Right renal pelvis (tissue), 4 donors: ENCODE data around the gene MBOAT2. TPM values are rescaled to one million over a fixed set of nuclear protein-coding genes. Genes with fewer than 3 reads are reported as not detected.
A peak's percentile ranks its signal among the peaks of the same experiment; 100 is the strongest.
"Not testable (repeated sequence)": the region's sequence is repeated elsewhere in the genome, so short reads cannot be mapped to it uniquely, and the experiment has no call there.

ENCODE experiments used
- DNase-seq, 4 donors: peaks; one replicate each; pipeline ENCODE4 v3.0.0-alpha.2; 2013; ENCODE audit warnings: low read depth in 4 of 4, low spot score in 3 of 4, missing footprints in 1 of 4
- polyA plus RNA-seq, 4 donors: library from polyadenylated mRNA; unstranded; fragments of 120-200 nt; gene quantifications; one replicate each; pipeline ENCODE4 v1.2.1, GENCODE V29; 2013; ENCODE audit not compliant: insufficient read length in 4 of 4

MBOAT2 gene
- polyA plus RNA-seq, 4 donors, result 54.8 to 70.2 (median 65.4) TPM

DNA sequence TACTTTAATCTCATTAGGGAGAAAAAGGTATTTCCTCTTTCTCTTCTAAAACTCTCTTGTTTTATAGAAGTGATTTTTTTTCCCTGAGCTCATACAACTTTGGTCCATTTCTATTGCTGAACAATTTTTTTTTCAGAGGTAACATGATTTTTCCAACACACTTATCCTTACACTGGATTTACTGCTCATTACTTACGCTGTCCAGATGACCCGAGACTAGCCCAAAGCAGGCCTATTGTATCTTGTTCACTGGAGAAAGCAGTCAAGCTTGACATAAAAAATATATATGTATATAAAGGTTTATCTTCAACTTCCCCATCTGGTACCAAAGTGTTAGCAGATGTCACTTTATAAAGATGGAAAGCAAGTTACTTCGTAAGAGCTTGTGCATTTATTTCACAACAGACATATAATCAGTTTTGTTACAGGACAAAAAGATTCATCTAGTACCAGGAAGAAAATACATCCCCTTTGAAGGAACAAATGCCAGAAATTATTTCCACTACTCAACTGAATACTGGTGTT, 95.7 kb downstream of the MBOAT2 start:
- no peak for DNase-seq

DNA sequence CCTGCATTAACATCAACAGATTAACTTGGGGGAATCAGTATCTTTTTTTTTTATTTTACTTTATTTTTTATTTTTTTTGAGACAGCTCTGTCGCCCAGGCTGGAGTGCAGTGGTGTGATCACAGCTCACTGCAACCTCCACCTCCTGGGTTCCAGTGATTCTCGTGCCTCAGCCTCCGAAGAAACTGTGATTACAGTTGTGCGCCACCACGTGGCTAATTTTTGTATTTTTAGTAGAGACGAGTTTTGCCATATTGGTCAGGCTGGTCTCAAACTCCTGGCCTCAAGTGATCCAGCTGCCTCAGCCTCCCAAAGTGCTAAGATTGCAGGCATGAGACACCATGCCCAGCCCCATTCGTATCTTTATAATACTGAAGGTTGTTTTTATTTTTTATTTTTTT, 99.6 kb downstream of the MBOAT2 start:
- not testable (repeated sequence) for DNase-seq

DNA sequence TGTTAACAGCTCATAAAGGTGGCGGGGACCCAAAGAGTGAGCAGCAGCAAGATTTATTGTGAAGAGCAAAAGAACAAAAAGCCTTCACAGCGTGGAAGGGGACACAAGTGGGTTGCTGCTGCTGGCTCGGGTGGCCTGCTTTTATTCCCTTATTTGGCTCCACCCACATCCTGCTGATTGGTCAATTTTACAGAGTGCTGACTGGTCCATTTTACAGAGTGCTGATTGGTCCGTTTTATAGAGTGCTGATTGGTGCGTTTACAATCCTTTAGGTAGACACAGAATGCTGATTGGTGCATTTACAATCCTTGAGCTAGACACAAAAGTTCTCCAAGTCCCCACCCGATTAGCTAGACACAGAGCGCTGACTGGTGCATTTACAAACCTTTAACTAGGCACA, 100.7 kb downstream of the MBOAT2 start:
- DNase-seq, result not testable (repeated sequence)

DNA sequence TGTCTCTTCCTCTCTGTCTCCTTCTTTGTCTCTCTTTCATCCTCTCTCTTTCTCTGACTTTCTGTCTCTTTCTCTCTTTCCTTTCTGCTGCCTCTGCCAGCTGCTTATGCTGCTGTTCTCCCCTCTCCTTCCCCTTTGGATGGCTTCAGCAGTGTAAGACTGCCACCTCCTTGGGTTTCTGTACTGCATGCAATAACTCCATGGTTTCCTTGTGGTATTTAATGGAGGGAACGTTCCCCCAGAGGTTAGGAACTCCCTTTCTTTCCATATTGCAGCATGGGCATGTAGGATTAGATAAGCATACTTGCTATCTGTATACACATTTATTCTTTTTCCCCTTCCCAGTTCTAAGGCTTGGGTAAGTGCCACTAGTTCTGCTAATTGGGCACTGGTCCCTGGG, 106.3 kb downstream of the MBOAT2 start:
- DNase-seq, result not testable (repeated sequence)

- DNase-seq, result not testable (repeated sequence)
Observed at GRCh38 chr2:8896671-8897070, 106.8 kb downstream of the MBOAT2 start.

GRCh38 chr2:8895087-8895912, 108.2 kb downstream of the MBOAT2 start:
- DNase-seq, result not testable (repeated sequence)

DNA sequence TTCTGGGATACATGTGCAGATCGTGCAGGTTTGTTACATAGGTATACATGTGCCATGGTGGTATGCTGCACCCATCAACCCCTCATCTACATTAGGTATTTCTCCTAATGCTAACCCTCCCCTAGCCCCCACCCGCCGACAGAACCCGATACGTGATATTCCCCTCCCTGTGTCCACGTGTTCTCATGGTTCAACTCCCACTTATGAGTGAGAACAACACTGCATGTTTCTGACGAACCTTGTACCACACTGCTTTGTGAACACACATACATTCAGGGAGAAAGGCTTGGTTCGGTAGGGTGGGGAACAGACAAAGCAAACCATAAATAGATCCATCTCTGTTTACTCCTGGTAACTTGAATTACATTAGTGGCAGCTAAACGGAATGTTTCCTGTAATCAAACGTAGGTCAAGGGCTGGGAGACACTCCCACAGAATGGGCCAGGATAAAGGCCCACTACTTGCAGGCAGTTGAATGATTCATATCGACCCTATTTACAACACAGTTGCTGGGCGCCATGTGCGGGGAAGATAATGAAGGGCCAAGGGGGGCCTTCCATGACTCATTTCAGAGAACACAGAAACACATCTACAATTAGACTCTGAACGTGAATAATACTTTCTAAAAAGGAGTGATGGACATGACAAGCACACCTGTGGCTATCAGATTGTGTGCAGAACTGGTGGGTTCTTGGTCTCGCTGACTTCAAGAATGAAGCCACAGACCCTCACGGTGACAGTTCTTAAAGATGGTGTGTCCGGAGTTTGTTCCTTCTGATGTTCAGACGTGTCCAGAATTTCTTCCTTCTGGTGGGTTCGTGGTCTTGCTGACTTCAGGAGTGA, 109.3 kb downstream of the MBOAT2 start:
- DNase-seq, result no peak

- no peak for DNase-seq
Observed at GRCh38 chr2:8893474-8893873, 110.0 kb downstream of the MBOAT2 start.

DNA sequence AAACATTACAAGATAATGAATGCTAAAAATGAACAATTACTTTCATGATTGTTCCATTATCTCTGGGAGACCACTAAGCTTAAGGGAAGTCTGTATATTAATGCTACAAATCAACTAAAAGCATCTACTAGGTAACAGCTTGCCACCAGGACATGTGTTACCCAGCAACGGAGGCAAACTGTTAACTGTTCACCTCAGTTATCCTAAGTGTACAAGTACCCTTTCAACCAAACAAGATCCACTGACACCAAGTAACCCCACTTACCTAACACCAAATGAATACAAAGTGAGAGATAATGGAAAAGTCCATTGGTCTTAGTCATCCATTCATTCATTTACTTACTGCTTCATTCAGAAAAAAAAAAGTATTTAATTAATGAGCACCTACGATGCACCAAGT, 111.4 kb downstream of the MBOAT2 start:
- no peak for DNase-seq

DNA sequence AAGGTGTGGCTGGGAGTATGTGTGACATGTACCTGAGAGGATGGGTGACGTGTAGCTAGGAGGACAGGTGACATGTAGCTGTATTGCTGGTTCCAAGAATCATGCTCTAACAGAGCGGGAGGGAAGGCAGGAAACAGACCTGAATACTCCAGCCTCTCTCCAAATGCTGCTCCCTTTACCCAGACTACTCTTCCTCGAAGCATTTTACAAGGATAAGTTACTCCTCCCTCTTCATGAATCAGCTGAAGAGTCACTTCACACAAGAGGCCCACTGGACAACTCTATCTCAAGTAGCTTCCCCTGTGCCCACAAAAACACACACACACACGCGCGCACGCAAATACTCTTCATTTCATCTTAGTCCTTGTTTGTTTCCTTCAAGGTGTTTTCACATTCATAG, 113.5 kb downstream of the MBOAT2 start:
- DNase-seq, result no peak

DNA sequence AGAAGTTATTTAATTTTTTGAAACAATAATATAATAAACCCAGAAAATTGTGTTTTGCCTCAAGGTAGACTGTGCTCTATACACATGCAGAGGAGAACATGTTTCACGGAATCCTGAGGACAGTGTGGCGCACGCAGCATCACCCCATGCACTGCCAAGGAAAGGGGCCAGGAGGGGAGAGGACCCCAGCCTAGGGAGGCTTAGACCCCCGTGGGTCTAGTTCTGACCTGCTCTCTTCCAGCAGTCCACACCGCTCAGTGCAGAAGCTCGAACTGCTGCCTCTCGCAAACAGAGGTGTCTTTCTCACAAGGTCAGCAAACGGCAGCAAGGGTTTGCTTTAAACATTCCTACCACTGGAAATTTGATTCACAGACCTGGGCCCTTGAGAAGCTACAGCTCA, 114.5 kb downstream of the MBOAT2 start:
- no peak for DNase-seq

DNA sequence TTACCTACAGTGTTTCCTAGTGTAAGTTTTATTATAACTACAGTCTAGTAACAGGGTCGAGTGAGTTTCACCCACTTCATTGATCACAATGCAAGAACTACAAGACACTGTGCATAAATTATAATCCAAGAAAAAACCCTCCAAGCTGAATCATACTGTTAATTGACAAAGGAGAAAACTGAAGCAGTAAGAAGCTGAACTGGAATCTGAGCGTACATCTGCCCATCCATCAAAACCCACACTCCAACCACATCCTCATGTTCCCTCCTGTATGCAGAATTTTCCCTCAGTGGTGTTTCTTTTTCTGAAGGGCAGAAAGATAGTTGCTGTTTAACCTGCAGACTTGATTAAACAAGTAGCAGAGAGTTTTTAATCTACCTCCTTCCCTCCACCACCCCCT, 116.6 kb downstream of the MBOAT2 start:
- no peak for DNase-seq

- DNase-seq, result no peak
Observed at GRCh38 chr2:8886202-8886518, 117.3 kb downstream of the MBOAT2 start.

- no peak for DNase-seq
Observed at GRCh38 chr2:8885449-8886201, 117.9 kb downstream of the MBOAT2 start.

DNA sequence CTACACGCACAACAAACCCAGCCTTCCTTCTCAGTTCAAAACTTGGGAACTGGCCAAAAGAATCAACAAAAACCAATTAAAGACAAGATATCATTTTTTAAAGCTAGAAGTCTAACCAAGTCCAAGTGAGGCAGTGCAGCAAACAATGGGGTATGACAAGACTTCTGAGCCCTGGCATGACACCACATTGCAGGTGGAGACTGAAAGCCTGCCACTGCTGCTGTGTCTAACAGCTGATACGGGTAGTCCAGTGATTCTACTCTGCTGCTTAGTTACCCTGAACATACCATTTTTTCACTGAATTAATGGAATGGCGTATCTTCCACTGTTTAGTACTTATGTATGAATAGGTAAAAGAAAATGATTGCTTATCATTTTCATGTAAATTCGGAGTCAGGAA, 118.7 kb downstream of the MBOAT2 start:
- DNase-seq, result no peak

- no peak for DNase-seq
Observed at GRCh38 chr2:8882094-8882493, 121.4 kb downstream of the MBOAT2 start.

DNA sequence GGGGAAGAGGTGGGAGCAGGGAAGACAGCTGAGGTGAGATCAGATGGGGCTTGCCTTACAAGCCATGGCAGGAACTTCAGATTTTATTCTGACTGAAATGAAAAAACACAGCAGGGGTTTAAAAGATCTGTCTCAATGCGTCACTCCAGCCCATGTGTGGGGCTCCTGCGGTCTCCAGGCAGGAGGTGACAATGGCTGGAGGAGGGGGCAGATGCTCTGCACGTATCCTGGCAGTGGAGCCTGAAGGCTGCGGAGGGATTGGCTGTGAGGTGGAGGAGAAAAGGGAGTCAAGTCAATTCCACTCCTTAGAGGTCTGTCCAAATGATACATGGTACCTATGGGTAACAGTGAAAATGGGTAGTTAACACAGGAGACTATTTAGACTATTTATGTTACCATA, 125.6 kb downstream of the MBOAT2 start:
- DNase-seq, result no peak

DNA sequence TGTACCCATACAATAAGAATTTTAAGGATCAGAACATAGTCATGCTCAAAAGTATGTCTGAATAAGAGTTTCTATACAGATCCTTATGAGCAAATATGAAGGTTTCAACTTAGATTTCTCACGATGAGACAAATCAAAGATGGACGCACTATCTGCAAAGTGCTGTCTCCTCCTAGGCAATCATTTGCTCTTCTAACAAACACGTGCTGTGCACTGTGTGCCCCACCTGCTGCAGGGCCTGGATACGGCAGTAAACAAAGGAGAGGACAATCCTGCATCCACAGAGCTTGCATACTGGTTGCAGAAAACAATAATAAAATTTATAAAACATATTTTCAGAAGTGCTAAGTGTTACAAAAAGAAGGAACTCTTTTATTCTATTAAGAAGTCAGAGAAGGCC, 126.2 kb downstream of the MBOAT2 start:
- no peak for DNase-seq

DNA sequence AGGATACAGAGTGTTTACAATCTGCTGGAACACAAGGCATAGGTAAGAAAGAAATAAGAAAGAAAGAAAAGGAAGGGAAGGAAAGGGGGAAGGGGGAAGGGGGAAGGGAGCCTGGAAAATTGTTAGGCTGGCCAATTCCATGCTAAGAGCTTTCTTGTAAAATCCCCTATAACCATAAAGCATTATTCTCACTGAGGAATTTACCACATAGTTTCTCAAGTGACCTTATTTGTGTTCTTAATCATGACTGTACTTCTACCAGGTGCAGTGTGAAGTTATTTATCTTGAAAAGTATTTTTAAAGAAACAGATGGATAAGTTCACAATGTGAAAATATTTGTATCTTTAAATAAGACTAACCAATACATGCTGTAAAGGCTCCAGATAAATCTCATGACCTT, 126.9 kb downstream of the MBOAT2 start:
- no peak for DNase-seq

- peak in 2 of 4 donors; percentile 20 to 32 for DNase-seq
Observed at GRCh38 chr2:8872821-8873432, 130.6 kb downstream of the MBOAT2 start.

DNA sequence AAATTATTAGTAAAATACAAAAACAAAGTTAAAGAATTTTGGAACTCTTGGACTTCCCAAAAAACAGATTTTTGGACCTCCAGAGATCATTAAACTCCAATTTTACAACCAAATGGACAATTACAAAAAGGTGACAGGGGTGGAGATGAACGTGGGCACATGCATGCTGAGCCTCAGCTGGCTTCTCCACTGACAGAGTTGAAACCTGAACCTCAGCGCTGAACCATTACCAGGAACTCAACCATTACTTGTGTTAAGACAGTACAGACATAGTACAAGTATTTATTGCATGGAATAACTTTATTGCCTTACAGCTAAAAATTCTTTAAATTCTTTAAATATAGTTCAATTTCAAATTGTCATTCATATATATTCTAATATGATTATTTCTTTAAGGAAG, 133.0 kb downstream of the MBOAT2 start:
- DNase-seq, result no peak
